Progenitor cell of endocrine pancreas (in vitro differentiated cells): ENCODE data around the gene TRIM7. TPM values are rescaled to one million over a fixed set of nuclear protein-coding genes. Genes with fewer than 3 reads are reported as not detected.
"Not testable (repeated sequence)": the region's sequence is repeated elsewhere in the genome, so short reads cannot be mapped to it uniquely, and the experiment has no call there.

Source experiments
- DNase-seq: peaks from one replicate; pipeline ENCODE4 v3.0.0; 2021; ENCODE audit warnings: low spot score; ENCODE audit not compliant: unreplicated experiment
- H3K27ac Mint-ChIP-seq: 2 replicates; pipeline ENCODE4 v1.8.0; 2021; ENCODE audit warnings: mild to moderate bottlenecking, moderate library complexity, mixed read lengths
- H3K27me3 Mint-ChIP-seq: 2 replicates; pipeline ENCODE4 v1.8.0; 2021; ENCODE audit warnings: mixed read lengths
- H3K36me3 Mint-ChIP-seq: 2 replicates; pipeline ENCODE4 v1.8.0; 2022; ENCODE audit warnings: mixed read lengths; ENCODE audit not compliant: insufficient read depth
- H3K4me1 Mint-ChIP-seq: 2 replicates; pipeline ENCODE4 v1.8.0; 2021; ENCODE audit warnings: low read depth, mixed read lengths
- H3K4me3 Mint-ChIP-seq: 2 replicates; pipeline ENCODE4 v1.8.0; 2021; ENCODE audit warnings: low read depth, mild to moderate bottlenecking, moderate library complexity, mixed read lengths
- H3K9me3 Mint-ChIP-seq: 2 replicates; pipeline ENCODE4 v1.8.0; 2021; ENCODE audit warnings: low read depth, mixed read lengths
- CTCF ChIP-seq: fragments of 200-600 bp; sonication (generic); IDR thresholded peaks from one replicate; pipeline ENCODE4 v1.5.0; 2021; ENCODE audit warnings: antibody characterized with exemption, mild to moderate bottlenecking; ENCODE audit not compliant: unreplicated experiment
- total RNA-seq: library from RNA; stranded (reverse); gene quantifications from 2 replicates; pipeline ENCODE4 v1.2.1, GENCODE V29; 2021

Gene TRIM7
- total RNA-seq, 1 donor from 2014 or later, result not detected

DNA sequence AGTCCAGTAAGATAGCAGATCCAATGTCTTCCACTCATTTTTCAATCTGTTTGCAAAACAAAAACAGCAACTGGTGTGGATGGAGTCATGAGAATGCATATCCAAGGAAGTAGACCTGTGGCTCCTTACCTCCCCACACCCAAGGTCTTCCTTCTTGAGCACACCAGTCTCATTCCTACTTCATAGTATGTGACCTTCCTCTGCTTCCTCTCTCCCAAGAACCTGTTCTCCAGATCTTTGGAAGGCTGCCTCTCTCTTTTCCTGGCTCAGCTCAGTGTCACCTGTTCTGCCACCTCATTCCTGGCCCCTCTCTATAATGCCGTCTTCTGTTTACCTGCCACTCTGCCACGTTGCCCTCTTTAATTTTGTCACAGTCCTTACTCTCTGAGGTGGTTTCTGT lies 7.9 kb upstream of the TRIM7 start:
- H3K4me3 Mint-ChIP-seq, result no peak overlapping the region
- no peak overlapping the region for H3K27ac Mint-ChIP-seq
- no peak for DNase-seq
- H3K4me1 Mint-ChIP-seq, result peaks cover 6% of the 10 kb centered on the region
- no peaks in the 10 kb centered on the region for H3K9me3 Mint-ChIP-seq
- TF ChIP-seq CTCF, result no peak
- peaks cover 54% of the 10 kb centered on the region for H3K27me3 Mint-ChIP-seq
- H3K36me3 Mint-ChIP-seq, result no peaks in the 10 kb centered on the region

GRCh38 chr5:181212080-181212479 lies 7.1 kb upstream of the TRIM7 start:
- H3K4me3 Mint-ChIP-seq, result no peak overlapping the region
- TF ChIP-seq CTCF, result no peak
- DNase-seq, result no peak
- peaks cover 4% of the 10 kb centered on the region for H3K4me1 Mint-ChIP-seq
- H3K36me3 Mint-ChIP-seq, result no peaks in the 10 kb centered on the region
- no peaks in the 10 kb centered on the region for H3K9me3 Mint-ChIP-seq
- peaks cover 52% of the 10 kb centered on the region for H3K27me3 Mint-ChIP-seq
- H3K27ac Mint-ChIP-seq, result no peak overlapping the region

DNA sequence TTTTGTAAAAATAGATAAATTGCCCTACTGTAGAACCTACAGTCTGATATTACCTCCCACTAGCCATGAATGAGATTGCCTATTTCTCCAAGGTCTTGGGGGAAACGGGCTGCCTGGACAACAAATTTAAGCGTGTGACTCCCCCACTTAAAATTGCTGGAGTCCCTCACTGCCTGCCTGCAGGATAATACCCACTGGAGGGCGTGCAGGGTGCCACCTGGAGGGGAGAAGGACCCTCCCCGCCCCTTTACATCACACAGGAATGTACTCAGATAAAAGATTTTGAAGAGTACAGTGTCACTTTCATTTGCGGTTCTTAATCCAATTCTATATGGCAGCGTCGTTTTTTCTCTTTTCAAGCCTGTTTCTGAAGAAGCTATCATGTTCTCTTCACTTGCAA lies 6.2 kb upstream of the TRIM7 start:
- Mint-ChIP-seq H3K4me3 (no peak overlapping the region), H3K9me3 (no peaks in the 10 kb centered on the region), H3K27ac (no peak overlapping the region), H3K4me1 (peaks cover 6% of the 10 kb centered on the region), H3K27me3 (peaks cover 53% of the 10 kb centered on the region), H3K36me3 (no peaks in the 10 kb centered on the region)
- no peak for DNase-seq
- no peak for TF ChIP-seq CTCF

DNA sequence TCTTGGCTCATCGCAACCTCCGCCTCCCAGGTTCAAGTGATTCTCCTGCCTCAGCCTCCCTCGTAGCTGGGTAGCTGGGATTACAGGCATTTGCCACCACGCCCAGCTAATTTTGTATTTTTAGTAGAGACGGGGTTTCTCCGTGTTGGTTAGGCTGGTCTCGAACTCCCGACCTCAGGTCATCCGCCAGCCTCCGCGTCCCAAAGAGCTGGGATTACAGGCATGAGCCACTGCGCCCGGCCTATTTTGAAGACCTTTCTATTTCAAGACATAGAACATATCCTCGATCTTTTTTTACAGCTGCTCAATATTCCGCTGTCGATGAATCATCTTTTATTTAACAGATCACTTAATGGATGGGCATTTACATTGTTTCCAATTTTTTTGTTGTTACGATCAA lies 5.7 kb upstream of the TRIM7 start:
- not testable (repeated sequence) for H3K9me3 Mint-ChIP-seq, DNase-seq, H3K4me3 Mint-ChIP-seq, H3K36me3 Mint-ChIP-seq, H3K27ac Mint-ChIP-seq
- peaks cover 56% of the 10 kb centered on the region for H3K27me3 Mint-ChIP-seq
- peaks cover 11% of the 10 kb centered on the region for H3K4me1 Mint-ChIP-seq

- not testable (repeated sequence) for H3K9me3 Mint-ChIP-seq, H3K27ac Mint-ChIP-seq, H3K4me3 Mint-ChIP-seq, H3K36me3 Mint-ChIP-seq, DNase-seq
- H3K27me3 Mint-ChIP-seq, result peaks cover 60% of the 10 kb centered on the region
- H3K4me1 Mint-ChIP-seq, result peaks cover 13% of the 10 kb centered on the region
These were observed 5.2 kb upstream of the TRIM7 start for GRCh38 chr5:181210148-181210547.

- DNase-seq, H3K27ac Mint-ChIP-seq, H3K4me3 Mint-ChIP-seq, H3K9me3 Mint-ChIP-seq, H3K36me3 Mint-ChIP-seq: not testable (repeated sequence)
- H3K4me1 Mint-ChIP-seq, result peaks cover 15% of the 10 kb centered on the region
- H3K27me3 Mint-ChIP-seq, result peaks cover 60% of the 10 kb centered on the region
These were observed 4.0 kb upstream of the TRIM7 start for GRCh38 chr5:181209006-181209405.

DNA sequence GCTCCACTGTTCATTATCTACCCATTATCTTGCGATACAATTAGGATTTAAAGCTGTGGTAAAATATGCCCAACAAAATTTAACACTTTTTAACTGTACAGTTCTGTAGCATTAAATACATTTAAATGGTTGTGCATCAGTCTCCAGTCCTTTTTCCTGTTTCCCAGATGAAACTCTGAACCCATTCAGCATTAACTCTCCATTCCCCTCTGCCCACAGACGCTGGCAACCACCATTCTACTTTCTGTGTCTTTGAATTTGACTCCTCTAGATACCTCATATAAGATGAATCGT lies 2.9 kb upstream of the TRIM7 start:
- no peaks in the 10 kb centered on the region for H3K9me3 Mint-ChIP-seq
- H3K27ac Mint-ChIP-seq, result peak overlapping the region; percentile 99
- peaks cover 15% of the 10 kb centered on the region for H3K4me1 Mint-ChIP-seq
- no peak for DNase-seq
- peak overlapping the region; percentile 80 for H3K4me3 Mint-ChIP-seq
- no peaks in the 10 kb centered on the region for H3K36me3 Mint-ChIP-seq
- TF ChIP-seq CTCF, result no peak
- H3K27me3 Mint-ChIP-seq, result peaks cover 61% of the 10 kb centered on the region
